NCI-H345 treated with DMSO at 0.1 percent for 48 hours (cell line): Measurements from ENCODE around the gene GPR107.

Source experiments
- DNase-seq: peaks from one replicate; lab custom pipeline; 2025; ENCODE audit not compliant: unreplicated experiment; lab: John Stamatoyannopoulos, UW

The GPR107 gene

GRCh38 chr9:130179331-130179907 is 125.7 kb downstream of the GPR107 start:
- DNase-seq, result no peak

GRCh38 chr9:130180516-130180915 is 126.8 kb downstream of the GPR107 start:
- no peak for DNase-seq

- no peak for DNase-seq
These were observed 128.1 kb downstream of the GPR107 start for GRCh38 chr9:130181678-130182380.

GRCh38 chr9:130182381-130182909 is 128.7 kb downstream of the GPR107 start:
- DNase-seq, result no peak

- no peak for DNase-seq
These were observed 129.5 kb downstream of the GPR107 start for GRCh38 chr9:130183133-130183762.

GRCh38 chr9:130185017-130185416 is 131.3 kb downstream of the GPR107 start:
- no peak for DNase-seq

GRCh38 chr9:130185490-130186031 is 131.9 kb downstream of the GPR107 start:
- DNase-seq, result no peak

GRCh38 chr9:130186051-130186450 is 132.3 kb downstream of the GPR107 start:
- DNase-seq, result no peak

GRCh38 chr9:130186839-130187522 is 133.3 kb downstream of the GPR107 start:
- DNase-seq, result no peak

- no peak for DNase-seq
These were observed 133.8 kb downstream of the GPR107 start for GRCh38 chr9:130187523-130187846.

GRCh38 chr9:130188860-130189481 is 135.3 kb downstream of the GPR107 start:
- no peak for DNase-seq
